GM21360 (cell line): Measurements from ENCODE around the gene ALG13.
"Not testable (repeated sequence)": the region's sequence is repeated elsewhere in the genome, so short reads cannot be mapped to it uniquely, and the experiment has no call there.

ENCODE experiments used
- ATAC-seq: cut with Tn5 transposase; IDR thresholded peaks from one replicate; pipeline ENCODE4 v1.9.1; 2021; ENCODE audit warnings: mild to moderate bottlenecking, moderate library complexity; ENCODE audit not compliant: unreplicated experiment

The ALG13 gene

DNA sequence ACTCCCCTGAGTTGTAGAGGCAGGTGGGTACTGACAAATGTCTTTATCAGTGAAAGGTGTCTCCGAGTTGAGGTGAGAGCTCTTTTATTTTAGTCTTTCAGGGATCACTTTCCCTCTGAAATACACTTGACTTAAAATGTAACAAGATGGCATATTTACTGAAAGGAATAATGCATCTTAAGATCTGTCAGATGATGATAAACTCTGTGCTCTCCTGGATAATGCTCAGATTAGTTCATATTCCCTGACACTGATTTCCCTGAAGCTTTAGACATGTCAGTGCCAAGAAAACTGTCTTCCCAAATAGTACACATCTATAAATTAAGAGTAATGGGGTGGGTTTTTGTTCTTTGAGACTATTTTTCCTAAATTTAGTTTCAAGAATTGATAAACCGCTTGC is 75.5 kb downstream of the ALG13 start:
- ATAC-seq: no peak

DNA sequence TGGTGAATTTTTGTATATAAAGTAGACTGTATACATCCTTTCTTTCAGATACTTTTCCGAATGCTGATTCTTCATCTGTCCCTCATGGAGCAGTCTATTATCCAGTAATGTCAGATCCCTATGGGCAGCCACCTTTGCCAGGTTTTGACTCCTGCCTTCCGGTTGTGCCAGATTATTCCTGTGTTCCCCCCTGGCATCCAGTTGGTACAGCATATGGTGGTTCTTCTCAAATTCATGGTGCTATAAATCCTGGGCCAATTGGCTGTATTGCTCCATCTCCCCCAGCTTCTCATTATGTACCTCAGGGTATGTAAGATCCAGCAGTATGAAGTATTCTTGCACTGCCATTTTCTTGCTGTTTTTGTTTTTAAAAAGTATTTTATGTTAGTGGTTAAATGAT is 78.7 kb downstream of the ALG13 start:
- ATAC-seq: no peak

DNA sequence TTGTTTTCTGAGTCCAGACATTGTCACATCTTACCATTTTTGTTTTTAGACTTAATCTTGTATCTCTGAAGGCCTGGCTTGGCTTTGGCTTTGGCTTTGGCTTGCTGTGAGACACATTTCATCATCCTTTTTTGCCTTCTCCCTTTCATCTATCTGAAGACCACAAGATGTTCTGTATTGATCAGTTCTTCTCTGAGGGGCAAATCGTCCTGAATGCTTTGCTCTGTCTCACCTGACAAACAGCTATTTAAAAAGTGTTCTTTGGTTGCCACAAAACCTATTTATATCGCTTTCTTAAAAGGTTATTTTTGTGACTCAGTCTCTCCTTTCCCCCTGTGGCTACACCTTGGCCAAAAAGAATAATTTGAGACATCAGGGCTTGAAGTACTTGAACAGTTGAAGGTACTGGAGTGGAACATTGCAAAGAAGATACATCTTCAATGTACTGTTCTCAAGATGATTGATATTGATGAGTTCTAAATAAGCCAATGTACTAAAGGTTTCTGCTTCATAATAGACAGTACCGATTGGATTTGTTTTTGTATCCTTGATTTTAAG is 80.7 kb downstream of the ALG13 start:
- no peak for ATAC-seq

DNA sequence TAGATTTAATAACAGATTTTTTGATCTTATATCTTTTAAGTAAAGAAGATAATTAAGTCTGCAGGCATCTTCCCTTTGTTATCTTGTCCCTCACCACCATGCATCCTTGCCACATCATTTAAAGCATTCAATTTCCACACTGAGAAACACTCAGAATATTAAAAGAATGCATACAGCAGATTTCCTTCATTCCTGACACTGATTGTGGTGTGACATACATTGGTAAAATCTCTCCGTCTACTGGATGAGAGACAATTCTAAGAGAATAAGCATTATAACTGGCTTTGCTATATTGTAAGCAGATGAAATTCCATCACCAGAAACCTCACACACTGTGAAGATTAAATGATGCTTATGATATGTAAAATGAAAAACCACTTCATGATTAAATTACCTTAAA is 97.6 kb downstream of the ALG13 start:
- ATAC-seq: no peak

DNA sequence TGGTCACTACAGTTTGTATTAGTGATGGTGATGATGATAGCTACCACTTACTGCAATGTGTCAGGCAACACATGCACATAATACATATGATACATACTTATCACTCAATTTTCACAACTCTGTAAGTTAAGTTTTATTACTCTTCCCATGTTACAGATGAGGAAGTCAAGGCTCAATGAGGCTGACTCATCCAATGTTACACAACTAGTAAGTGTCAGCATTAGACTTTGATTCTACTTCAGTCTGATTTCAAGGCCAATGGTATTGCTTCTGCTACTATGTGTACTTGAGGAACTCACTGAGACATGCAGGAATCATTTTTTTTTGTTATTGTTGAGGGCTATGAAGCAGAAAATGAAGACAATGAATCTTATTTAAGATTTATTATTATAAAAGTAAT is 98.6 kb downstream of the ALG13 start:
- ATAC-seq: no peak

DNA sequence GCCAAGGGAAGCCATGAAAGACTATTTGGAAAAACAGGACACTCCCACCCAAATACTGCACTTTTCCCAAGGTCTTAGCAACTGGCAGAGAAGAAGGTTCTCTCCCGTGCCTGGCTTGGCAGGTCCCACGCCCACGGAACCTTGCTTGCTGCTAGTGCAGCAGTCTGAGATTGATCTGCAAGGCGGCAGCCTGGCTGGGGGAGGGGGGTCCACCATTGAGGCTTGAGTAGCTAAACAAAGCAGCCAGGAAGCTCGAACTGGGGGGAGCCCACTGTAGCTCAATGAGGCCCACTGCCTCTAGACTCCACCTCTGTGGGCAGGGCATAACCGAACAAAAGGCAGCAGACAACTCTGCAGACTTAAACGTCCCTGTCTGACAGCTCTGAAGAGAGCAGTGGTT is 103.7 kb downstream of the ALG13 start:
- no peak for ATAC-seq

DNA sequence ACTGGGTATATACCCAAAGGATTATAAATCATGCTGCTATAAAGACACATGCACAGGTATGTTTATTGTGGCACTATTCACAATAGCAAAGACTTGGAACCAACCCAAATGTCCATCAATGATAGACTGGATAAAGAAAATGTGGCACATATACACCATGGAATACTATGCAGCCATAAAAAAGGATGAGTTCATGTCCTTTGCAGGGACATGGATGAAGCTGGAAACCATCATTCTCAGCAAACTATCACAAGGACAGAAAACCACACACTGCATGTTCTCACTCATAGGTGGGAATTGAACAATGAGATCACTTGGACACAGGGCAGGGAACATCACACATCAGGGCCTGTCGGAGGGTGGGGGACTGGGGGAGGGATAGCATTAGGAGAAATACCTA is 109.1 kb downstream of the ALG13 start:
- ATAC-seq: not testable (repeated sequence)
